CD4-positive, alpha-beta T cell (primary cell): ENCODE data around the gene VAV2. TPM values are rescaled to one million over a fixed set of nuclear protein-coding genes. Genes with fewer than 3 reads are reported as not detected.
"Not testable (repeated sequence)": the region's sequence is repeated elsewhere in the genome, so short reads cannot be mapped to it uniquely, and the experiment has no call there.

Experiments used
- ATAC-seq: fragments of 200-7000 bp; cut with Tn5 transposase; one replicate; pipeline ENCODE4 v1.10.0; 2022; ENCODE audit warnings: mild to moderate bottlenecking; ENCODE audit not compliant: poor library complexity
- CTCF ChIA-PET: fragments of 350-600 bp; sonication (Branson Sonifier 250); formaldehyde crosslinking; loops from one replicate; lab custom pipeline; 2021; ENCODE audit warnings: antibody characterized with exemption, inconsistent platforms; lab: Charles Lee
- POLR2A ChIA-PET: fragments of 350-600 bp; sonication (Branson Sonifier 250); formaldehyde crosslinking; loops from one replicate; lab custom pipeline; 2021; ENCODE audit warnings: antibody characterized with exemption, inconsistent platforms; lab: Charles Lee
- DNase-seq, 14 experiments: peaks; one replicate each; pipeline ENCODE4 v3.0.0-alpha.2; 2013 to 2020; ENCODE audit warnings: mixed read lengths in 2 of 14
- H3K27ac ChIP-seq, 2 donors: one replicate each; pipeline versions ENCODE4 v1.5.1 to v1.7.0; 2013; ENCODE audit warnings: low read length in 2 of 2, low read depth in 1 of 2, mild to moderate bottlenecking in 1 of 2
- H3K27me3 ChIP-seq, 2 experiments: 1 replicate in 1 of 2; 2 replicates in 1 of 2; pipeline versions ENCODE4 v1.6.1 to v1.7.0; 2013; ENCODE audit warnings: low read length in 2 of 2, control low read depth in 1 of 2, mild to moderate bottlenecking in 1 of 2, moderate library complexity in 1 of 2; ENCODE audit not compliant: insufficient read depth in 2 of 2, control insufficient read depth in 1 of 2
- H3K36me3 ChIP-seq: one replicate; pipeline ENCODE4 v1.6.1; 2013; ENCODE audit warnings: low read length, control low read depth; ENCODE audit not compliant: insufficient read depth
- H3K4me1 ChIP-seq: one replicate; pipeline ENCODE4 v1.6.1; 2013; ENCODE audit warnings: low read length, control low read depth; ENCODE audit not compliant: insufficient read depth
- H3K4me3 ChIP-seq: one replicate; pipeline ENCODE4 v1.5.1; 2013; ENCODE audit warnings: mild to moderate bottlenecking, low read length, moderate library complexity
- H3K9me3 ChIP-seq, 2 experiments: 1 replicate in 1 of 2; 2 replicates in 1 of 2; pipeline versions ENCODE4 v1.6.1 to v1.7.0; 2013; ENCODE audit warnings: low read length in 2 of 2, mild to moderate bottlenecking in 2 of 2, control low read depth in 1 of 2, moderate library complexity in 1 of 2; ENCODE audit not compliant: control insufficient read depth in 1 of 2, insufficient read depth in 1 of 2
- H3K27ac Mint-ChIP-seq: one replicate; pipeline ENCODE4 v1.8.0; 2020; ENCODE audit warnings: mixed read lengths
- H3K27me3 Mint-ChIP-seq: one replicate; pipeline ENCODE4 v1.8.0; 2021; ENCODE audit warnings: mixed read lengths
- H3K36me3 Mint-ChIP-seq: one replicate; pipeline ENCODE4 v1.8.0; 2021; ENCODE audit warnings: low read depth, mixed read lengths
- H3K4me1 Mint-ChIP-seq: one replicate; pipeline ENCODE4 v1.8.0; 2021; ENCODE audit warnings: low read depth, mixed read lengths
- H3K4me3 Mint-ChIP-seq: one replicate; pipeline ENCODE4 v1.8.0; 2020; ENCODE audit warnings: mild to moderate bottlenecking, mixed read lengths
- H3K9me3 Mint-ChIP-seq: one replicate; pipeline ENCODE4 v1.8.0; 2020; ENCODE audit warnings: mixed read lengths
- intact Hi-C, 2 experiments: fragments of 100-400 bp; cut with DNase I in 1 of 2; cut with micrococcal nuclease in 1 of 2; formaldehyde crosslinking; loops; one replicate each; pipeline versions ENCODE4 v1.15.1 to v1.9.0; 2023 to 2025; cut with DNase I, micrococcal nuclease
- total RNA-seq, 174 experiments: library from RNA in 2 of 174; stranded (reverse) in 2 of 174; gene quantifications; one replicate each; pipeline ENCODE4 v1.2.3 and lab custom pipeline; 2021 to 2026
- TF ChIP-seq, protein P1 (sequence below): fragments of 200-600 bp; IDR thresholded peaks from one replicate; pipeline ENCODE4 v1.8.0; 2022; ENCODE audit warnings: antibody characterized with exemption, mild to moderate bottlenecking

The VAV2 gene
- total RNA-seq, 2 experiments from 2014 or later = 1.6 to 1.7 TPM

GRCh38 chr9:133926165-133926856 lies 65.8 kb downstream of the VAV2 start:
- ChIA-PET POLR2A (no interaction called here), CTCF (no interaction called here)
- peaks cover 0 to 9% of the 10 kb centered on the region in 2 experiments for H3K9me3 ChIP-seq
- Mint-ChIP-seq H3K36me3 (no peaks in the 10 kb centered on the region), H3K4me1 (no peaks in the 10 kb centered on the region), H3K9me3 (no peaks in the 10 kb centered on the region), H3K27me3 (no peaks in the 10 kb centered on the region), H3K4me3 (no peak overlapping the region), H3K27ac (no peak overlapping the region)
- no peak for ATAC-seq
- TF ChIP-seq, protein P1, sequence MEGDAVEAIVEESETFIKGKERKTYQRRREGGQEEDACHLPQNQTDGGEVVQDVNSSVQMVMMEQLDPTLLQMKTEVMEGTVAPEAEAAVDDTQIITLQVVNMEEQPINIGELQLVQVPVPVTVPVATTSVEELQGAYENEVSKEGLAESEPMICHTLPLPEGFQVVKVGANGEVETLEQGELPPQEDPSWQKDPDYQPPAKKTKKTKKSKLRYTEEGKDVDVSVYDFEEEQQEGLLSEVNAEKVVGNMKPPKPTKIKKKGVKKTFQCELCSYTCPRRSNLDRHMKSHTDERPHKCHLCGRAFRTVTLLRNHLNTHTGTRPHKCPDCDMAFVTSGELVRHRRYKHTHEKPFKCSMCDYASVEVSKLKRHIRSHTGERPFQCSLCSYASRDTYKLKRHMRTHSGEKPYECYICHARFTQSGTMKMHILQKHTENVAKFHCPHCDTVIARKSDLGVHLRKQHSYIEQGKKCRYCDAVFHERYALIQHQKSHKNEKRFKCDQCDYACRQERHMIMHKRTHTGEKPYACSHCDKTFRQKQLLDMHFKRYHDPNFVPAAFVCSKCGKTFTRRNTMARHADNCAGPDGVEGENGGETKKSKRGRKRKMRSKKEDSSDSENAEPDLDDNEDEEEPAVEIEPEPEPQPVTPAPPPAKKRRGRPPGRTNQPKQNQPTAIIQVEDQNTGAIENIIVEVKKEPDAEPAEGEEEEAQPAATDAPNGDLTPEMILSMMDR = no peak
- H3K4me1 ChIP-seq = no peaks in the 10 kb centered on the region
- intact Hi-C loops = no loop called here
- H3K27ac ChIP-seq = no peak overlapping the region
- no peaks in the 10 kb centered on the region for H3K36me3 ChIP-seq
- DNase-seq = no peak
- H3K27me3 ChIP-seq = no peaks in the 10 kb centered on the region
- H3K4me3 ChIP-seq = no peak overlapping the region

DNA sequence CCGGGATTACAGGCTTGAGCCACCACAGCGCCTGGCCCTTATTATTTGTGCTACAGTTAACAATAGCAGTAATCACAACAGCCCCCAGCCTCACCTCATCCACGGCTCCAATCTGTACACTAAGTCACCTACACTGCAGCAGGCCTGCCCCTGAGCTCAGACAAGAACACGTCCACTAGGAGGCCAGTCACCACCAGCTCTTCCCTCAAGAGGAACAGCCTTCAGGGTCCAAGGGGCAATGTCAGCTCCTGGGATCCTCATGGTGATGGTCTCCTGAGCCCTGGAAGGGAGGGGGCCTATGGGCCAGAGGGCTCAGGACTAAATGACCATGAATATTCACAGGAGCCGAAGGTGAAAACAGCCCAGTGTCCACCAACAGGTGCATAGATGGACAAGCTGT lies 67.7 kb downstream of the VAV2 start:
- no peaks in the 10 kb centered on the region for H3K9me3 Mint-ChIP-seq
- ChIA-PET CTCF (no interaction called here), POLR2A (no interaction called here)
- no peaks in the 10 kb centered on the region for H3K36me3 ChIP-seq
- H3K27me3 Mint-ChIP-seq = no peaks in the 10 kb centered on the region
- no peaks in the 10 kb centered on the region for H3K36me3 Mint-ChIP-seq
- no peak overlapping the region for H3K4me3 ChIP-seq
- DNase-seq = no peak
- H3K27me3 ChIP-seq = no peaks in the 10 kb centered on the region
- no peaks in the 10 kb centered on the region for H3K4me1 Mint-ChIP-seq
- H3K4me1 ChIP-seq = no peaks in the 10 kb centered on the region
- ATAC-seq = no peak
- TF ChIP-seq, protein P1 = no peak
- intact Hi-C loops = no loop called here
- H3K27ac Mint-ChIP-seq = no peak overlapping the region
- H3K27ac ChIP-seq = no peak overlapping the region
- no peak overlapping the region for H3K4me3 Mint-ChIP-seq
- peaks cover 0 to 9% of the 10 kb centered on the region in 2 experiments for H3K9me3 ChIP-seq

GRCh38 chr9:133923608-133924007 lies 68.5 kb downstream of the VAV2 start:
- H3K27ac Mint-ChIP-seq, H3K27ac ChIP-seq, H3K27me3 ChIP-seq, POLR2A ChIA-PET, H3K4me1 Mint-ChIP-seq, ATAC-seq, H3K9me3 Mint-ChIP-seq, H3K4me3 Mint-ChIP-seq, H3K36me3 ChIP-seq, CTCF ChIA-PET, H3K36me3 Mint-ChIP-seq, H3K9me3 ChIP-seq, H3K4me1 ChIP-seq, intact Hi-C loops, H3K4me3 ChIP-seq, DNase-seq, H3K27me3 Mint-ChIP-seq: not testable (repeated sequence)

GRCh38 chr9:133921866-133922265 lies 70.3 kb downstream of the VAV2 start:
- Mint-ChIP-seq H3K27ac (no peak overlapping the region), H3K27me3 (peaks cover 10% of the 10 kb centered on the region), H3K4me1 (no peaks in the 10 kb centered on the region), H3K4me3 (no peak overlapping the region), H3K9me3 (no peaks in the 10 kb centered on the region), H3K36me3 (no peaks in the 10 kb centered on the region)
- H3K4me1 ChIP-seq = no peaks in the 10 kb centered on the region
- ChIA-PET POLR2A (no interaction called here), CTCF (no interaction called here)
- no peaks in the 10 kb centered on the region for H3K36me3 ChIP-seq
- intact Hi-C loops = no loop called here
- no peak overlapping the region for H3K4me3 ChIP-seq
- H3K27ac ChIP-seq = no peak overlapping the region
- no peak for ATAC-seq
- no peak for DNase-seq
- no peaks in the 10 kb centered on the region for H3K27me3 ChIP-seq
- peaks cover 0 to 5% of the 10 kb centered on the region in 2 experiments for H3K9me3 ChIP-seq
- TF ChIP-seq, protein P1 = no peak
